Upper lobe of left lung (tissue), 4 donors: ENCODE results near the gene TMEM182.

Source experiments
- POLR2AphosphoS5 ChIP-seq, 2 donors: sonication (generic); formaldehyde crosslinking; IDR thresholded peaks; one replicate each; pipeline ENCODE4 v1.5.1; 2017; ENCODE audit warnings: antibody characterized with exemption in 2 of 2
- TF ChIP-seq, protein P1 (sequence below), 6 experiments: fragments of 450-650 bp in 4 of 6; fragments of 200-600 bp in 2 of 6; sonication (generic) in 2 of 6; IDR thresholded peaks; one replicate each; pipeline ENCODE4 v1.5.1; 2016 to 2019; ENCODE audit warnings: antibody characterized with exemption in 6 of 6

DNA sequence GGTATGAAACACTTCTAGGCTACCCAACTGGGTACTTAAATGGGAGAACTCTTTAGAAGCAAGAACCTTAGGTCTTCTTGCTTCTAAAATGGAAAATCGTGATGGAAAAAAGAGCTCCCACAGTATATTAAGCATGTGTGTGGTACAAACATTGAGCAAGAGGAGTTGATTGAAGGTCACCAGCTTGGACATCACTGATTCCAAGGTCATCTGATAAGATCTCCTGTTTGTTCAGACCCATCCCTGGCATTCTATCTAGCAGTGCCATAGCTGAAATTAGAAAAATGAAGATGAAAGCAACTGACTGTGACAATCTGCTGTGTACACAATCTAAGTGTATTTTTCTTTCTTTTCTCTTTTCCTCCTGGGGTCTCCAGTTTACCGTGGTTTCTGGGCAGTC, 35.7 kb downstream of the TMEM182 start:
- TF ChIP-seq, protein P1, sequence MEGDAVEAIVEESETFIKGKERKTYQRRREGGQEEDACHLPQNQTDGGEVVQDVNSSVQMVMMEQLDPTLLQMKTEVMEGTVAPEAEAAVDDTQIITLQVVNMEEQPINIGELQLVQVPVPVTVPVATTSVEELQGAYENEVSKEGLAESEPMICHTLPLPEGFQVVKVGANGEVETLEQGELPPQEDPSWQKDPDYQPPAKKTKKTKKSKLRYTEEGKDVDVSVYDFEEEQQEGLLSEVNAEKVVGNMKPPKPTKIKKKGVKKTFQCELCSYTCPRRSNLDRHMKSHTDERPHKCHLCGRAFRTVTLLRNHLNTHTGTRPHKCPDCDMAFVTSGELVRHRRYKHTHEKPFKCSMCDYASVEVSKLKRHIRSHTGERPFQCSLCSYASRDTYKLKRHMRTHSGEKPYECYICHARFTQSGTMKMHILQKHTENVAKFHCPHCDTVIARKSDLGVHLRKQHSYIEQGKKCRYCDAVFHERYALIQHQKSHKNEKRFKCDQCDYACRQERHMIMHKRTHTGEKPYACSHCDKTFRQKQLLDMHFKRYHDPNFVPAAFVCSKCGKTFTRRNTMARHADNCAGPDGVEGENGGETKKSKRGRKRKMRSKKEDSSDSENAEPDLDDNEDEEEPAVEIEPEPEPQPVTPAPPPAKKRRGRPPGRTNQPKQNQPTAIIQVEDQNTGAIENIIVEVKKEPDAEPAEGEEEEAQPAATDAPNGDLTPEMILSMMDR (IDR thresholded peaks at IDR 0.05): no peak
- TF ChIP-seq POLR2AphosphoS5 (IDR thresholded peaks at IDR 0.05): no peak
